ENCODE measurements around the gene DCHS2. TPM values are rescaled to one million over a fixed set of nuclear protein-coding genes. Genes with fewer than 3 reads are reported as not detected.

The DCHS2 gene
- polyA plus RNA-seq, 3 donors: not detected

GRCh38 chr4:154304679-154305078, 186.9 kb downstream of the DCHS2 start:
- Histone ChIP-seq H3K27me3 (ENCODE audit: control insufficient read depth in 2 of 2, insufficient read depth in 2 of 2, low read length in 2 of 2) (no peaks in the 10 kb centered on the region), H3K4me1 (ENCODE audit: control insufficient read depth in 1 of 2, insufficient read depth in 2 of 2, low read length in 2 of 2) (no peaks in the 10 kb centered on the region), H2AFZ (ENCODE audit: insufficient read depth, low read depth, low read length, poor library complexity, severe bottlenecking) (no peak overlapping the region), H3K36me3 (replicated peaks in 1 of 2; ENCODE audit: control insufficient read depth in 1 of 2, insufficient read depth in 2 of 2, low read length in 2 of 2) (no peaks in the 10 kb centered on the region), H3K79me2 (ENCODE audit: insufficient read depth, low read length) (no peaks in the 10 kb centered on the region), H3K4me2 (replicated peaks; ENCODE audit: extremely low read depth, low read length, poor library complexity, severe bottlenecking) (no peak overlapping the region), H3K9me3 (replicated peaks in 1 of 2; ENCODE audit: control insufficient read depth in 1 of 2, insufficient read depth in 1 of 2, low read length in 2 of 2) (no peaks in the 10 kb centered on the region), H3K27ac (ENCODE audit: low read depth in 1 of 2, low read length in 2 of 2) (no peak overlapping the region), H3K9ac (ENCODE audit: insufficient read depth, low read length, poor library complexity, severe bottlenecking) (no peak overlapping the region), H3K4me3 (replicated peaks in 1 of 3; ENCODE audit: low read depth in 2 of 3, low read length in 3 of 3) (no peak overlapping the region), H4K20me1 (ENCODE audit: insufficient read depth, low read length) (no peaks in the 10 kb centered on the region)
- no peak overlapping the region for H3K4me3 Mint-ChIP-seq
- no peak overlapping the region for H3K27ac Mint-ChIP-seq
- H3K4me1 Mint-ChIP-seq: no peaks in the 10 kb centered on the region
- no peak for DNase-seq
- H3K36me3 Mint-ChIP-seq: no peaks in the 10 kb centered on the region
- no peak for TF ChIP-seq CTCF (IDR thresholded peaks at IDR 0.05)
- peaks cover 2% of the 10 kb centered on the region in 3 donors for H3K27me3 Mint-ChIP-seq (ENCODE audit: low read depth in 3 of 3)
- WGBS (ENCODE audit: insufficient coverage): 100% methylated on average over 2 of the region's 5 CpGs
- H3K9me3 Mint-ChIP-seq: peaks cover 0 to 4% (median 1%) of the 10 kb centered on the region in 7 donors
- intact Hi-C loops (cut with micrococcal nuclease): no loop called here

DNA sequence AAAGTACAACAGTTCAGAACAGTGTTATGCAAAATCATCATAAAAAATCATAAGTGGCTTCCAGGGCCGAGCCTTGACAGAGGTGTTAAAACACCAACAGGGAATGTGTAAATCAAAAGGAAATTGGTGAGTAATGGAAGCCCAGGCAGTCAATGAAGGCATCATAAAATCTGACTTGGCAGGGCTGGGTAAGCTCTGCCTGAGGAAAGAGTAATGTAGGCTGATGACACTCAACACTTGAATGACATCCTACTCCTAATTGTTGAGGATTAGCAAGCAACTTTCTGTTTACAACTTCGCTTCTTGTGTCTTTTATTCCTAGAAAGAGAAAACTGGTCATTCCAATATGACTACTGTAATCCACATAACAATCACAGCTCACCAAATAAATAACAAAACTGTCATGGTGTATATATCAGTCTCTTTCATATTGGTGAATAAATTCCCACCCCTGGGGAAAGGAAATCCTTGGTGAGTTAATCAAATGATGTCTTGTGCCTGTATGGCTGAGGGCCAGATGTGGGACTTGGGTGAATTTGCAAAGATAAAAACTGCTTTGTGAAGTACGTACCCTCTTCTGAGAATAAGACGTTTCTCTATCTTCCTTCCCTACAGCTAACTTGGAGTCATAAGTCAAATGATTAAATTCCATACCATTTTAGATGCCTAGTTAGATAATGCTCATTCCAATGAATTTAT, 196.8 kb downstream of the DCHS2 start:
- no peak overlapping the region for H3K9ac ChIP-seq (ENCODE audit: insufficient read depth, low read length, poor library complexity, severe bottlenecking)
- Mint-ChIP-seq H3K36me3 (no peaks in the 10 kb centered on the region), H3K9me3 (peaks cover 0 to 2% (median 0%) of the 10 kb centered on the region in 7 donors), H3K4me3 (no peak overlapping the region), H3K27ac (no peak overlapping the region), H3K4me1 (no peaks in the 10 kb centered on the region), H3K27me3 (ENCODE audit: low read depth in 3 of 3) (peaks cover 0 to 3% (median 2%) of the 10 kb centered on the region in 3 donors)
- no peak overlapping the region for H3K4me2 ChIP-seq (replicated peaks; ENCODE audit: extremely low read depth, low read length, poor library complexity, severe bottlenecking)
- H3K79me2 ChIP-seq (ENCODE audit: insufficient read depth, low read length): no peaks in the 10 kb centered on the region
- no peaks in the 10 kb centered on the region for H3K9me3 ChIP-seq (replicated peaks in 1 of 2; ENCODE audit: control insufficient read depth in 1 of 2, insufficient read depth in 1 of 2, low read length in 2 of 2)
- intact Hi-C loops (cut with micrococcal nuclease): no loop called here
- H3K27me3 ChIP-seq (ENCODE audit: control insufficient read depth in 2 of 2, insufficient read depth in 2 of 2, low read length in 2 of 2): peaks cover 0 to 2% of the 10 kb centered on the region in 2 donors
- DNase-seq: no peak
- H3K4me1 ChIP-seq (ENCODE audit: control insufficient read depth in 1 of 2, insufficient read depth in 2 of 2, low read length in 2 of 2): no peaks in the 10 kb centered on the region
- no peak overlapping the region for H3K4me3 ChIP-seq (replicated peaks in 1 of 3; ENCODE audit: low read depth in 2 of 3, low read length in 3 of 3)
- no peaks in the 10 kb centered on the region for H3K36me3 ChIP-seq (replicated peaks in 1 of 2; ENCODE audit: control insufficient read depth in 1 of 2, insufficient read depth in 2 of 2, low read length in 2 of 2)
- H3K27ac ChIP-seq (ENCODE audit: low read depth in 1 of 2, low read length in 2 of 2): no peak overlapping the region
- WGBS (ENCODE audit: insufficient coverage): no CpG with 5 or more reads among the region's 4 CpGs
- no peak overlapping the region for H2AFZ ChIP-seq (ENCODE audit: insufficient read depth, low read depth, low read length, poor library complexity, severe bottlenecking)
- H4K20me1 ChIP-seq (ENCODE audit: insufficient read depth, low read length): no peaks in the 10 kb centered on the region
- TF ChIP-seq CTCF (IDR thresholded peaks at IDR 0.05): no peak

Data from CD14-positive monocyte (primary cell).